ENCODE results near the gene LSM14A.

LSM14A gene

GRCh38 chr19:34254046-34254697 lies 81.9 kb downstream of the LSM14A start, which contains the start of gene GARRE1 (continued):
- TF ChIP-seq, protein P1, sequence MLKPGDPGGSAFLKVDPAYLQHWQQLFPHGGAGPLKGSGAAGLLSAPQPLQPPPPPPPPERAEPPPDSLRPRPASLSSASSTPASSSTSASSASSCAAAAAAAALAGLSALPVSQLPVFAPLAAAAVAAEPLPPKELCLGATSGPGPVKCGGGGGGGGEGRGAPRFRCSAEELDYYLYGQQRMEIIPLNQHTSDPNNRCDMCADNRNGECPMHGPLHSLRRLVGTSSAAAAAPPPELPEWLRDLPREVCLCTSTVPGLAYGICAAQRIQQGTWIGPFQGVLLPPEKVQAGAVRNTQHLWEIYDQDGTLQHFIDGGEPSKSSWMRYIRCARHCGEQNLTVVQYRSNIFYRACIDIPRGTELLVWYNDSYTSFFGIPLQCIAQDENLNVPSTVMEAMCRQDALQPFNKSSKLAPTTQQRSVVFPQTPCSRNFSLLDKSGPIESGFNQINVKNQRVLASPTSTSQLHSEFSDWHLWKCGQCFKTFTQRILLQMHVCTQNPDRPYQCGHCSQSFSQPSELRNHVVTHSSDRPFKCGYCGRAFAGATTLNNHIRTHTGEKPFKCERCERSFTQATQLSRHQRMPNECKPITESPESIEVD (tag by site-specific recombination; IDR thresholded peaks at IDR 0.05) = no peak
- no peak for TF ChIP-seq ZNF148 (tag by site-specific recombination; IDR thresholded peaks at IDR 0.05; ENCODE audit: borderline replicate concordance)
- TF ChIP-seq ZNF221 (tag by site-specific recombination; IDR thresholded peaks at IDR 0.05; ENCODE audit: borderline replicate concordance) = no peak
- TF ChIP-seq KLF16 (tag by site-specific recombination; IDR thresholded peaks at IDR 0.05) = peak; percentile 97
- TF ChIP-seq GLIS1 (tag by site-specific recombination; IDR thresholded peaks at IDR 0.05) = peak; percentile 82
- TF ChIP-seq, protein P2, sequence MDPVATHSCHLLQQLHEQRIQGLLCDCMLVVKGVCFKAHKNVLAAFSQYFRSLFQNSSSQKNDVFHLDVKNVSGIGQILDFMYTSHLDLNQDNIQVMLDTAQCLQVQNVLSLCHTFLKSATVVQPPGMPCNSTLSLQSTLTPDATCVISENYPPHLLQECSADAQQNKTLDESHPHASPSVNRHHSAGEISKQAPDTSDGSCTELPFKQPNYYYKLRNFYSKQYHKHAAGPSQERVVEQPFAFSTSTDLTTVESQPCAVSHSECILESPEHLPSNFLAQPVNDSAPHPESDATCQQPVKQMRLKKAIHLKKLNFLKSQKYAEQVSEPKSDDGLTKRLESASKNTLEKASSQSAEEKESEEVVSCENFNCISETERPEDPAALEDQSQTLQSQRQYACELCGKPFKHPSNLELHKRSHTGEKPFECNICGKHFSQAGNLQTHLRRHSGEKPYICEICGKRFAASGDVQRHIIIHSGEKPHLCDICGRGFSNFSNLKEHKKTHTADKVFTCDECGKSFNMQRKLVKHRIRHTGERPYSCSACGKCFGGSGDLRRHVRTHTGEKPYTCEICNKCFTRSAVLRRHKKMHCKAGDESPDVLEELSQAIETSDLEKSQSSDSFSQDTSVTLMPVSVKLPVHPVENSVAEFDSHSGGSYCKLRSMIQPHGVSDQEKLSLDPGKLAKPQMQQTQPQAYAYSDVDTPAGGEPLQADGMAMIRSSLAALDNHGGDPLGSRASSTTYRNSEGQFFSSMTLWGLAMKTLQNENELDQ (tag by site-specific recombination; IDR thresholded peaks at IDR 0.05; ENCODE audit: low read depth) = no peak
- no peak for TF ChIP-seq GLI4 (tag by site-specific recombination; IDR thresholded peaks at IDR 0.05)
- TF ChIP-seq, protein P3, sequence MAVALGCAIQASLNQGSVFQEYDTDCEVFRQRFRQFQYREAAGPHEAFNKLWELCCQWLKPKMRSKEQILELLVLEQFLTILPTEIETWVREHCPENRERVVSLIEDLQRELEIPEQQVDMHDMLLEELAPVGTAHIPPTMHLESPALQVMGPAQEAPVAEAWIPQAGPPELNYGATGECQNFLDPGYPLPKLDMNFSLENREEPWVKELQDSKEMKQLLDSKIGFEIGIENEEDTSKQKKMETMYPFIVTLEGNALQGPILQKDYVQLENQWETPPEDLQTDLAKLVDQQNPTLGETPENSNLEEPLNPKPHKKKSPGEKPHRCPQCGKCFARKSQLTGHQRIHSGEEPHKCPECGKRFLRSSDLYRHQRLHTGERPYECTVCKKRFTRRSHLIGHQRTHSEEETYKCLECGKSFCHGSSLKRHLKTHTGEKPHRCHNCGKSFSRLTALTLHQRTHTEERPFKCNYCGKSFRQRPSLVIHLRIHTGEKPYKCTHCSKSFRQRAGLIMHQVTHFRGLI (tag by site-specific recombination; IDR thresholded peaks at IDR 0.05) = no peak
- no peak for TF ChIP-seq ZNF174 (tag by site-specific recombination; IDR thresholded peaks at IDR 0.05)
- TF ChIP-seq ZNF112 (tag by site-specific recombination; IDR thresholded peaks at IDR 0.05) = no peak
- peak; percentile 78; the same call in 1 of the 2 replicates for TF ChIP-seq ZBTB20 (tag by site-specific recombination; IDR thresholded peaks at IDR 0.05)
- peak; percentile 88 for TF ChIP-seq SP2 (tag by site-specific recombination; IDR thresholded peaks at IDR 0.05)
- TF ChIP-seq ZNF324 (tag by site-specific recombination; IDR thresholded peaks at IDR 0.05) = peak; percentile 80; the same call in 1 of the 2 replicates
- TF ChIP-seq ZNF239 (tag by site-specific recombination; IDR thresholded peaks at IDR 0.05) = peak; percentile 78; the same call in 1 of the 2 replicates
- no peak for TF ChIP-seq ZNF544 (tag by site-specific recombination; IDR thresholded peaks at IDR 0.05)
- TF ChIP-seq ZNF24 (tag by site-specific recombination; IDR thresholded peaks at IDR 0.05) = peak; percentile 79; the same call in 1 of the 2 replicates
- TF ChIP-seq ZNF423 (tag by site-specific recombination; IDR thresholded peaks at IDR 0.05) = peak; percentile 65
- peak; percentile 91 for TF ChIP-seq ZNF501 (tag by site-specific recombination; IDR thresholded peaks at IDR 0.05)
- TF ChIP-seq, protein P4, sequence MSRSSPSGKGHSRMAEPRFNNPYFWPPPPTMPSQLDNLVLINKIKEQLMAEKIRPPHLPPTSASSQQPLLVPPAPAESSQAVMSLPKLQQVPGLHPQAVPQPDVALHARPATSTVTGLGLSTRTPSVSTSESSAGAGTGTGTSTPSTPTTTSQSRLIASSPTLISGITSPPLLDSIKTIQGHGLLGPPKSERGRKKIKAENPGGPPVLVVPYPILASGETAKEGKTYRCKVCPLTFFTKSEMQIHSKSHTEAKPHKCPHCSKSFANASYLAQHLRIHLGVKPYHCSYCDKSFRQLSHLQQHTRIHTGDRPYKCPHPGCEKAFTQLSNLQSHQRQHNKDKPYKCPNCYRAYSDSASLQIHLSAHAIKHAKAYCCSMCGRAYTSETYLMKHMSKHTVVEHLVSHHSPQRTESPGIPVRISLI (tag by site-specific recombination; IDR thresholded peaks at IDR 0.05) = no peak
- TF ChIP-seq, protein P5, sequence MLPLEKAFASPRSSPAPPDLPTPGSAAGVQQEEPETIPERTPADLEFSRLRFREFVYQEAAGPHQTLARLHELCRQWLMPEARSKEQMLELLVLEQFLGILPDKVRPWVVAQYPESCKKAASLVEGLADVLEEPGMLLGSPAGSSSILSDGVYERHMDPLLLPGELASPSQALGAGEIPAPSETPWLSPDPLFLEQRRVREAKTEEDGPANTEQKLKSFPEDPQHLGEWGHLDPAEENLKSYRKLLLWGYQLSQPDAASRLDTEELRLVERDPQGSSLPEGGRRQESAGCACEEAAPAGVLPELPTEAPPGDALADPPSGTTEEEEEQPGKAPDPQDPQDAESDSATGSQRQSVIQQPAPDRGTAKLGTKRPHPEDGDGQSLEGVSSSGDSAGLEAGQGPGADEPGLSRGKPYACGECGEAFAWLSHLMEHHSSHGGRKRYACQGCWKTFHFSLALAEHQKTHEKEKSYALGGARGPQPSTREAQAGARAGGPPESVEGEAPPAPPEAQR (tag by site-specific recombination; IDR thresholded peaks at IDR 0.05) = no peak
- no peak for TF ChIP-seq ZNF768 (tag by site-specific recombination; IDR thresholded peaks at IDR 0.05)
- TF ChIP-seq, protein P6, sequence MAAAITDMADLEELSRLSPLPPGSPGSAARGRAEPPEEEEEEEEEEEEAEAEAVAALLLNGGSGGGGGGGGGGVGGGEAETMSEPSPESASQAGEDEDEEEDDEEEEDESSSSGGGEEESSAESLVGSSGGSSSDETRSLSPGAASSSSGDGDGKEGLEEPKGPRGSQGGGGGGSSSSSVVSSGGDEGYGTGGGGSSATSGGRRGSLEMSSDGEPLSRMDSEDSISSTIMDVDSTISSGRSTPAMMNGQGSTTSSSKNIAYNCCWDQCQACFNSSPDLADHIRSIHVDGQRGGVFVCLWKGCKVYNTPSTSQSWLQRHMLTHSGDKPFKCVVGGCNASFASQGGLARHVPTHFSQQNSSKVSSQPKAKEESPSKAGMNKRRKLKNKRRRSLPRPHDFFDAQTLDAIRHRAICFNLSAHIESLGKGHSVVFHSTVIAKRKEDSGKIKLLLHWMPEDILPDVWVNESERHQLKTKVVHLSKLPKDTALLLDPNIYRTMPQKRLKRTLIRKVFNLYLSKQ (tag by site-specific recombination; IDR thresholded peaks at IDR 0.05; ENCODE audit: borderline replicate concordance) = no peak
- TF ChIP-seq, protein P7, sequence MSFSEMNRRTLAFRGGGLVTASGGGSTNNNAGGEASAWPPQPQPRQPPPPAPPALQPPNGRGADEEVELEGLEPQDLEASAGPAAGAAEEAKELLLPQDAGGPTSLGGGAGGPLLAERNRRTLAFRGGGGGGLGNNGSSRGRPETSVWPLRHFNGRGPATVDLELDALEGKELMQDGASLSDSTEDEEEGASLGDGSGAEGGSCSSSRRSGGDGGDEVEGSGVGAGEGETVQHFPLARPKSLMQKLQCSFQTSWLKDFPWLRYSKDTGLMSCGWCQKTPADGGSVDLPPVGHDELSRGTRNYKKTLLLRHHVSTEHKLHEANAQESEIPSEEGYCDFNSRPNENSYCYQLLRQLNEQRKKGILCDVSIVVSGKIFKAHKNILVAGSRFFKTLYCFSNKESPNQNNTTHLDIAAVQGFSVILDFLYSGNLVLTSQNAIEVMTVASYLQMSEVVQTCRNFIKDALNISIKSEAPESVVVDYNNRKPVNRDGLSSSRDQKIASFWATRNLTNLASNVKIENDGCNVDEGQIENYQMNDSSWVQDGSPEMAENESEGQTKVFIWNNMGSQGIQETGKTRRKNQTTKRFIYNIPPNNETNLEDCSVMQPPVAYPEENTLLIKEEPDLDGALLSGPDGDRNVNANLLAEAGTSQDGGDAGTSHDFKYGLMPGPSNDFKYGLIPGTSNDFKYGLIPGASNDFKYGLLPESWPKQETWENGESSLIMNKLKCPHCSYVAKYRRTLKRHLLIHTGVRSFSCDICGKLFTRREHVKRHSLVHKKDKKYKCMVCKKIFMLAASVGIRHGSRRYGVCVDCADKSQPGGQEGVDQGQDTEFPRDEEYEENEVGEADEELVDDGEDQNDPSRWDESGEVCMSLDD (tag by site-specific recombination; IDR thresholded peaks at IDR 0.05) = peak; percentile 85; the same call in 1 of the 2 replicates
- TF ChIP-seq ZBTB7A (tag by site-specific recombination; IDR thresholded peaks at IDR 0.05; ENCODE audit: low read depth) = peak; percentile 94
